KBM-7 (cell line): ENCODE results near the gene GCKR.

Source experiments
- DNase-seq: peaks from one replicate; pipeline ENCODE4 v3.0.0-alpha.2; 2015
- in situ Hi-C: fragments of 300-500 bp; cut with MboI; formaldehyde crosslinking; loops from 2 replicates; pipeline ENCODE4 v1.14.3; 2020; ENCODE audit warnings: low sequenced_read_pairs, low pct_unique_long_range_greater_than_20kb, mixed read lengths

The GCKR gene

DNA sequence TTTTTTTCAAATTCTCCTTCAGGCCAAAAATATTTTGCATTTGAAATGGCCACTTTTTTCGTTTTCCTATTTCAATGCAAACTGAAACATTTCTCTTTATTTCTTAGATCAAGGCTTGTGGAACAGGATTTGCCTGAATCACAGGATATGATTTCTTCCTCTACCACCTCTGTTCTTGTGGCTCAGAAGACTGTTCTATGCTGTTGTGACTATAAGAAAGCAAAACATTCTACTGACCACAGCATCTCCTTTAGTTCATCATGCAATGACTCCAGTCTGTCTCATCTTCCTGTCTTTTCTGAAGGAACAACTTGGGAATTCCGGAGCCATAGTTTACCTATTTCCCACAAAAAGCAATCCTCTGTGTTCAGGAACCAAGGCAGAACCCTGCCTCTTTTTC, 70.0 kb downstream of the GCKR start:
- in situ Hi-C loops, result no loop called here
- DNase-seq, result no peak

DNA sequence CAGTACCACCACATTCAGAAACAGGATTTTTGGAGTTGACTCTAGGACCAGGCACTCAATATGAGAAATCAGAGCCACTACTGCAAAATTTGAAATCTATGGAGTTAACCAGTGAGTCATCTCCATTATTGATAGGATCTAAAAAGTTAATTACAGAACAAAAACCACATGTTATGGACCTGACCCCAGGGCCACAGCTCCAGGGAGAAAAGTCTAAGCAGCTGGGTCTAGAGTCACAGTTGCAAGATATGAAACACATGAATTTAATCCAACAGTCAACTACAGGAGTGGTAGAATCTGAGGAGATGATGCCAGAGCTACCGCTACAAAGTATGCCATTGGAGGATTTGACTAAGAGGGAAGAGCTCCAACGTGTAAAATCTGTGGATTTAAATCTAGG, 72.8 kb downstream of the GCKR start:
- in situ Hi-C loops, result no loop called here
- DNase-seq, result no peak

DNA sequence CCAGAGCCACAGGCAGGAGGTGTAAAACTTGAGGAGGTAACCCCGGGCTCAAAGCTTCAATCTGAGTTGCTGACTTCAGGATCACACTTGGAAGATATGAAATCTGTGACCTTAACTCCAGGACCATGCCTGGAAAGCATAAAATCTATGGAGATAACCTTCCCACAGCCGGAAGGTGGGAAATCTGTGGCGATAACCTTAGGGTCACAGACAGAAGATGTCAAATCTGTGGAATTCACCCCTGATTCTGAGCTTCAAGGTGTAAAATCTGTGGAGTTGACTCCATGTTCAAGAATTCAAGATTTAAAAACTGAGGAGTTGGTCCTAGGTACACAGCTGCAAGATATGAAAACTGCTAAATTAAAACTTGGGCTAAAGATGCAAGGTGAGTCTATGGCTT, 74.6 kb downstream of the GCKR start:
- in situ Hi-C loops, result no loop called here
- no peak for DNase-seq

DNA sequence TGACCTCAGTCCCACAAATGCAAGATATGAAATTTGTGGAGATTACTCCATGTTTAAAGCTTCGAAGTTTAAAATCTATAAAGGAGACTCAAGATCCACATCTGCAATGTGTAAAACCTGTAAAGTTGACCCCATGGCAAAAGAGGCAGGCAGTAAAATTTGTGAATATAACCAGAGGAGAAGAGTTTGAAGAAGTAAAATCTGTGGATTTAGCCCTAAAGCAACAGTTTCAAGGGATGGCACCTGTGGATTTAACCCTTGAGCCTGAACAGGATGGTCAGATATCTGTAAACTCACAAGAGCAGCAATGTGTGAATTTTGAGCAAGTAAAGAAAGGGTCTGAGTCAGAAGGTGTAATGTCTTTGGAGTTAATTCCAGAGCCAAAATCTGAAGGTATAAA, 75.0 kb downstream of the GCKR start:
- DNase-seq, result no peak
- in situ Hi-C loops, result no loop called here

DNA sequence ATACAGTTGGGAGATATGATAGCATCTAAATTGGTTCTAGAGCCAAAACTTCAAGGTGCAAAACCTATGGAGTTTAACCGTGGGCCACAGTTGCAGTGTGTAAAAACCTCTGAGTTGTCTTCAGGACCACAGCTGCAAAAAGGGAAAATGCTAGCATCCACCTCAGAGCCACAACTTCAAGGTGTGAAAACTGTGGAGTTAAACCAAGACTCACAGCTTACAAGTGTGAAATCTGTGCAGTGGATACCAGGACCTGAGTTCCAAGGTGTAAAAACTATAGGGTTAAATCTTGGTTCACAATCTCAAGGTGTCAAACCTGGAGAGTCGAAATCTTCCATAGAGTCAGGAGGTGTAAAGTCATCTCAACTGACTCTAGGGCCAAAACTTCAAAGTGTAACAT, 75.8 kb downstream of the GCKR start:
- no peak for DNase-seq
- in situ Hi-C loops, result no loop called here

DNA sequence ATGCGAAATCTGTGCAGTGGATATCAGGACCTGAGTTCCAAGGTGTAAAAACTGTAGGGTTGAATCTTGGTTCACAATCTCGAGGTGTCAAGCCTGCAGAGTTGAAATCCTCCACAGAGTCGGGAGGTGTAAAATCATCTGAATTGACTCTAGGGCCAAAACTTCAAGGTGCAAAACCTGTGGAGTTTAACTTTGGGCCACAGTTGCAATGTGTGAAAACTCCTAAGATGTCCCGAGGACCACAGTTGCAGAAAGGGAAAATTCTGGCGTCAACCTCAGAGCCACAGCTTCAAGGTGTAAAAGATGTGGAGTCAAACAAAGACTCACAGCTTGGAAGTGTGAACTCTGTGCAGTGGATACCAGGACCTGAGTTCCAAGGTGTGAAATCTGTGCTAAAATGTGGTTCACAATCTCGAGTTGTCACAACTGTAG, 76.4 kb downstream of the GCKR start:
- in situ Hi-C loops, result no loop called here
- no peak for DNase-seq
